Smooth muscle cell of trachea (primary cell): ENCODE measurements around the gene SLC35G1. TPM values are rescaled to one million over a fixed set of nuclear protein-coding genes. Genes with fewer than 3 reads are reported as not detected.

Source experiments
- total RNA-seq: library from RNA; depleted of rRNA; stranded (reverse); fragments of >200 nt; gene quantifications from 2 replicates; pipeline ENCODE4 v1.2.1, GENCODE V29; 2014

SLC35G1 gene, protein sequence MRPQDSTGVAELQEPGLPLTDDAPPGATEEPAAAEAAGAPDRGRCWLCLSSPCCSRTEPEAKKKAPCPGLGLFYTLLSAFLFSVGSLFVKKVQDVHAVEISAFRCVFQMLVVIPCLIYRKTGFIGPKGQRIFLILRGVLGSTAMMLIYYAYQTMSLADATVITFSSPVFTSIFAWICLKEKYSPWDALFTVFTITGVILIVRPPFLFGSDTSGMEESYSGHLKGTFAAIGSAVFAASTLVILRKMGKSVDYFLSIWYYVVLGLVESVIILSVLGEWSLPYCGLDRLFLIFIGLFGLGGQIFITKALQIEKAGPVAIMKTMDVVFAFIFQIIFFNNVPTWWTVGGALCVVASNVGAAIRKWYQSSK
- 4.1 and 6.0 TPM in 2 replicates for total RNA-seq

DNA sequence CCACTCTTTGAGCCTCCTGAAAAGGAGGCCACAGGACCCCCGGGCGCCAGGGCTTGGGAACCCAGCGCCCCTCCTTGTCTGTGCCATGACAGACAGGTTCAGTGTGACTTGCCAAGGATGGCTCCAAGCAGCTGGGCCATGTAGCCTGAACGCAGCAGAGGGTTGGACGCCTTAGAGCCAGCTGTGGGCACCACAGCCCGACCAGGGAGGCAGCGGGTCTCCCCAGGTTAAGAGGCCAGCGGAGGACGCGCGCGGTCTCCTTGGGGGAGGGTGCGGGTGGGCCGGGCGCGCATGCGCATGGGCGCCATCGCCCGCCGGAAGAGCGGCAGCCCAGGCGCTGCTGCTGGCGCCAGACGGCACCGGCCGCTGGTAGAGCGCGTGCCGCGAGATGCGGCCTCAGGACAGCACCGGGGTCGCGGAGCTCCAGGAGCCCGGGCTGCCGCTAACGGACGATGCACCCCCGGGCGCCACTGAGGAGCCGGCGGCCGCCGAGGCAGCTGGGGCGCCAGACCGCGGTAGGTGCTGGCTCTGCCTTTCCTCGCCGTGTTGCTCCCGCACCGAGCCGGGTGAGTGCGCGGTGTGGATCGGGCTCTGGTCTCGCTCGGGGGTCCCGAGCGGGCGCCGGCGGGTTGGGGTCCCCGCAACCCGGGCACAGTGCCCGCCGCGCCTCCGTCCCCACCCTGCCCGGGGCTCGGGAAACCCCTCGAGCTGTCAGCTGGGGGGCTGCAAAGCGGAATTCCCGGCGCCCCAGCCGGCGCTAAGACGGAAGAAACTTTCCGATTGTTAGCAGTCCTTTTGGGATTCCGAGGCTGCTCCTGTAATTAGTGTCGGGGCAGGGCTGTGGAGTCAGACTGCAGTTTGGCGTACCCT is at the start of gene SLC35G1:
Gene SLC35G1 (plus strand): TSS at position 333 of the 870 bp plus-strand sequence. CDS start 56 bp downstream, at position 389.

Other genes with a start within 250 kb of the SLC35G1 start
- 11.3 and 14.6 TPM in 2 replicates for gene FRA10AC1, start 191.4 kb upstream of the SLC35G1 start, total RNA-seq
- gene LGI1, start 136.0 kb upstream of the SLC35G1 start, total RNA-seq = under 0.01 and 0.33 TPM in 2 replicates
- gene PLCE1, start 100.0 kb downstream of the SLC35G1 start, total RNA-seq = 2.3 and 3.5 TPM in 2 replicates